ENCODE results near the gene SLC9A9. TPM values are rescaled to one million over a fixed set of nuclear protein-coding genes. Genes with fewer than 3 reads are reported as not detected.

Gene SLC9A9
- total RNA-seq, 1 donor from 2014 or later: 4.9 TPM

DNA sequence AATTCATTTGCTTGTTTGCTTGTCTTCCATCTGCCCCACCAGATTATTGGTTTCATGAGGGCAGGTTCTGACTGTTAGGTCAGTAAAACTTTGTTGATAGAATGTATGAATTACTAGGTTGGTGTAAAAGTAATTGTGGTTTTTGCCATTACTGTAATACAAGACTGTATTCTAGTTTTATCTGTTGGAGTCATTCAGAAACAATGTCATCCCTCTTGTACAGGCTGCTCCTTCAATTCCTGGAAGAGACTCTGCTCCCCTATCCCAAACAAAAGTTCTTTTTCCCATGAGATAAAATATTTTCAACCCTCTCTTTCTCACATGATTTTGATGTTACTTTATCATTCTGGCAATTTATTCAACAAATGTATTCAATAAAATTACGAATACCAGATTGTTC lies 613.7 kb downstream of the SLC9A9 start:
- H3K9me3 ChIP-seq (replicated peaks): peaks cover 8% of the 10 kb centered on the region
- no peaks in the 10 kb centered on the region for H3K36me3 ChIP-seq
- DNase-seq: no peak
- H3K27me3 ChIP-seq (ENCODE audit: low read depth): no peaks in the 10 kb centered on the region
- TF ChIP-seq, protein P1, sequence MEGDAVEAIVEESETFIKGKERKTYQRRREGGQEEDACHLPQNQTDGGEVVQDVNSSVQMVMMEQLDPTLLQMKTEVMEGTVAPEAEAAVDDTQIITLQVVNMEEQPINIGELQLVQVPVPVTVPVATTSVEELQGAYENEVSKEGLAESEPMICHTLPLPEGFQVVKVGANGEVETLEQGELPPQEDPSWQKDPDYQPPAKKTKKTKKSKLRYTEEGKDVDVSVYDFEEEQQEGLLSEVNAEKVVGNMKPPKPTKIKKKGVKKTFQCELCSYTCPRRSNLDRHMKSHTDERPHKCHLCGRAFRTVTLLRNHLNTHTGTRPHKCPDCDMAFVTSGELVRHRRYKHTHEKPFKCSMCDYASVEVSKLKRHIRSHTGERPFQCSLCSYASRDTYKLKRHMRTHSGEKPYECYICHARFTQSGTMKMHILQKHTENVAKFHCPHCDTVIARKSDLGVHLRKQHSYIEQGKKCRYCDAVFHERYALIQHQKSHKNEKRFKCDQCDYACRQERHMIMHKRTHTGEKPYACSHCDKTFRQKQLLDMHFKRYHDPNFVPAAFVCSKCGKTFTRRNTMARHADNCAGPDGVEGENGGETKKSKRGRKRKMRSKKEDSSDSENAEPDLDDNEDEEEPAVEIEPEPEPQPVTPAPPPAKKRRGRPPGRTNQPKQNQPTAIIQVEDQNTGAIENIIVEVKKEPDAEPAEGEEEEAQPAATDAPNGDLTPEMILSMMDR (IDR thresholded peaks at IDR 0.05; ENCODE audit: borderline replicate concordance): no peak
- H3K4me3 ChIP-seq: no peak overlapping the region
- intact Hi-C loops (cut with micrococcal nuclease): no loop called here
- H3K4me1 ChIP-seq: no peaks in the 10 kb centered on the region
- no peak overlapping the region for H3K27ac ChIP-seq (replicated peaks)

DNA sequence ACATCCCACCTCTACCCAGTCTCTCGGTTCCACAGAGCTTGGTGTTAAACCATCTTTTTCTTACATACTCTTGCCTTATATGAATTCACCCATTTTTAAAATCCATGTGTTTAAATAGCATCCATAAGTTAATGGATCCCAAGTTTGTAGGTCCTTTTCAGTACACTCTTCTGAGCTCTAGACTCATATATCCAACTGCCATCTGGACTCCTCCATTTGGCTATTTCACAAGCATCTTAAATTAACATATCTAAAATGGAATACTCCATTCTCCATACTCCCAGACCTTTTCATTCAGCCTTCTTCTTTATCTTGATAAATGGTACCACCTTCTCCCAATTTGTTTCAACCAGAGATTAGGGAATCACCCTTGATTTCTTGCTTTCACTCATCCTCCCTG lies 615.3 kb downstream of the SLC9A9 start:
- H3K4me1 ChIP-seq: no peaks in the 10 kb centered on the region
- TF ChIP-seq, protein P1 (IDR thresholded peaks at IDR 0.05; ENCODE audit: borderline replicate concordance): no peak
- H3K27me3 ChIP-seq (ENCODE audit: low read depth): no peaks in the 10 kb centered on the region
- H3K36me3 ChIP-seq: no peaks in the 10 kb centered on the region
- H3K27ac ChIP-seq (replicated peaks): no peak overlapping the region
- DNase-seq: no peak
- peaks cover 8% of the 10 kb centered on the region for H3K9me3 ChIP-seq (replicated peaks)
- intact Hi-C loops (cut with micrococcal nuclease): no loop called here
- H3K4me3 ChIP-seq: no peak overlapping the region

DNA sequence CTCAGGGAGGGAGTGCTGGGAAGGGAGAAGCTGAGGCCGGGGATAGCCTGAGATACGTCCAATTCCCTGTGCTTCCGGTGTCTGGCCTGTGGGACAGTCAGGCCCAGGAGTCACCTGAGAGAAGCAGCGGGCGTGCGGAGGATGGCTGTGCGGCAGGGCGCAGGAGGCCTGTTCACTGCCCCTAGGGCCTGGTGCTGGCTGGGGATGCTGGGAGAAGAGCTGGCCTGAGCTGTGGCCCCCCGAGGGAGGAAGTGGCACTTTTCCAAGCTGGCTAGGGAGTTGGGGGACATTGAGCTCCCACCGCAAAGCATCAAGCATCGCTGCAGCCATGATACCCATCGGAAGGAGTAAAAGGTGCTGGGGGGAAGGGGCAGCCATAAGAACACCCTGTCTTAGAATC lies 619.9 kb downstream of the SLC9A9 start:
- no peak overlapping the region for H3K4me3 ChIP-seq
- no peaks in the 10 kb centered on the region for H3K36me3 ChIP-seq
- H3K27ac ChIP-seq (replicated peaks): no peak overlapping the region
- TF ChIP-seq, protein P1 (IDR thresholded peaks at IDR 0.05; ENCODE audit: borderline replicate concordance): no peak
- DNase-seq: no peak
- intact Hi-C loops (cut with micrococcal nuclease): no loop called here
- no peaks in the 10 kb centered on the region for H3K4me1 ChIP-seq
- no peaks in the 10 kb centered on the region for H3K27me3 ChIP-seq (ENCODE audit: low read depth)
- no peaks in the 10 kb centered on the region for H3K9me3 ChIP-seq (replicated peaks)

GRCh38 chr3:143226678-143227291 lies 621.5 kb downstream of the SLC9A9 start:
- Histone ChIP-seq H3K27ac (replicated peaks) (no peak overlapping the region), H3K27me3 (ENCODE audit: low read depth) (no peaks in the 10 kb centered on the region), H3K4me3 (no peak overlapping the region), H3K36me3 (no peaks in the 10 kb centered on the region), H3K4me1 (no peaks in the 10 kb centered on the region), H3K9me3 (replicated peaks) (no peaks in the 10 kb centered on the region)
- intact Hi-C loops (cut with micrococcal nuclease): no loop called here
- TF ChIP-seq, protein P1 (IDR thresholded peaks at IDR 0.05; ENCODE audit: borderline replicate concordance): no peak
- no peak for DNase-seq

GRCh38 chr3:143224716-143225115 lies 623.6 kb downstream of the SLC9A9 start:
- intact Hi-C loops (cut with micrococcal nuclease): no loop called here
- Histone ChIP-seq H3K4me1 (no peaks in the 10 kb centered on the region), H3K27me3 (ENCODE audit: low read depth) (no peaks in the 10 kb centered on the region), H3K9me3 (replicated peaks) (no peaks in the 10 kb centered on the region), H3K36me3 (no peaks in the 10 kb centered on the region), H3K4me3 (no peak overlapping the region), H3K27ac (replicated peaks) (no peak overlapping the region)
- no peak for DNase-seq
- TF ChIP-seq, protein P1 (IDR thresholded peaks at IDR 0.05; ENCODE audit: borderline replicate concordance): no peak

Data from left ventricle myocardium inferior (tissue), 1 donor.